Activated T-helper 1 cell treated with anti-CD3 and anti-CD28 coated beads, Interleukin-12 subunit alpha, Interleukin-12 subunit beta, Interleukin-2, Interleukin-4 antibody, amounts not matched to agents 30 ng/mL and 10 ng/mL and 1 ng/mL, durations not matched to agents 14 hours and 24 hours and 36 hours (primary cell): Measurements from ENCODE around the gene ECE2. TPM values are rescaled to one million over a fixed set of nuclear protein-coding genes. Genes with fewer than 3 reads are reported as not detected.
A peak's percentile ranks its signal among the peaks of the same experiment; 100 is the strongest.

ENCODE experiments used
- DNase-seq: peaks from one replicate; pipeline ENCODE4 v3.0.0; 2021; ENCODE audit warnings: low spot score
- H3K27ac Mint-ChIP-seq: one replicate; pipeline ENCODE4 v1.8.0; 2021; ENCODE audit warnings: mild to moderate bottlenecking, mixed read lengths
- H3K27me3 Mint-ChIP-seq: one replicate; pipeline ENCODE4 v1.8.0; 2022; ENCODE audit warnings: mild to moderate bottlenecking, moderate library complexity, mixed read lengths; ENCODE audit not compliant: insufficient read depth
- H3K36me3 Mint-ChIP-seq: one replicate; pipeline ENCODE4 v1.8.0; 2021; ENCODE audit warnings: low read depth, mixed read lengths
- H3K4me1 Mint-ChIP-seq: one replicate; pipeline ENCODE4 v1.8.0; 2021; ENCODE audit warnings: low read depth, mixed read lengths
- H3K4me3 Mint-ChIP-seq: one replicate; pipeline ENCODE4 v1.8.0; 2021; ENCODE audit warnings: mild to moderate bottlenecking, moderate library complexity, mixed read lengths
- H3K9me3 Mint-ChIP-seq: one replicate; pipeline ENCODE4 v1.8.0; 2021; ENCODE audit warnings: mixed read lengths
- intact Hi-C: fragments of 100-400 bp; cut with micrococcal nuclease; formaldehyde crosslinking; loops from one replicate; pipeline ENCODE4 v1.15.1; 2024
- total RNA-seq: library from RNA; stranded (reverse); gene quantifications from 2 replicates; pipeline ENCODE4 v1.2.3, GENCODE V29; 2022

The ECE2 gene
- total RNA-seq, 1 donor from 2014 or later: not detected

- Mint-ChIP-seq H3K27ac (peak within 1 kb of the TSS; percentile 97), H3K9me3 (no peaks in the 10 kb centered on the region), H3K27me3 (no peaks in the 10 kb centered on the region), H3K36me3 (peaks cover 17% of the 10 kb centered on the region), H3K4me3 (peak within 1 kb of the TSS; percentile 93), H3K4me1 (peaks cover 17% of the 10 kb centered on the region)
- peak; percentile 85 for DNase-seq
- intact Hi-C loops: loop anchor here (1.0 to 10.0 kb wide), 12 partner anchors 13 to 612 kb away; partner anchors contain the start of genes ABCF3, AP2M1, CAMK2N2 and DVL3
Observed at GRCh38 chr3:184248454-184249411, 27.1 kb upstream of the ECE2 start, which contains the start of gene ALG3. TSS of gene ALG3 (minus strand) at chr3:184248962. CDS start at chr3:184248940, 22 bp downstream.

GRCh38 chr3:184249412-184250166 lies 26.2 kb upstream of the ECE2 start, which contains the start of gene EEF1AKMT4:
TSS of gene EEF1AKMT4 (plus strand) at chr3:184249672. CDS start at chr3:184249695, 23 bp downstream.
- Mint-ChIP-seq H3K27ac (peak within 1 kb of the TSS; percentile 97), H3K36me3 (peaks cover 14% of the 10 kb centered on the region)
- intact Hi-C loops: loop anchor here (1.0 to 10.0 kb wide), 16 partner anchors 12 to 613 kb away; partner anchors contain the start of genes ABCC5, ABCF3, AP2M1 and CAMK2N2

GRCh38 chr3:184250167-184250828 lies 25.5 kb upstream of the ECE2 start:
- Mint-ChIP-seq H3K4me3 (peak overlapping the region; percentile 93), H3K4me1 (peaks cover 24% of the 10 kb centered on the region), H3K9me3 (no peaks in the 10 kb centered on the region), H3K27ac (peak overlapping the region; percentile 97), H3K27me3 (no peaks in the 10 kb centered on the region), H3K36me3 (peaks cover 9% of the 10 kb centered on the region)
- intact Hi-C loops: loop anchor here (1.0 kb wide), 4 partner anchors 23 to 355 kb away; partner anchors contain the start of gene ABCC5
- DNase-seq: peak; percentile 85

More at GRCh38 chr3:184249412-184250166, 26.2 kb upstream of the ECE2 start, which contains the start of gene EEF1AKMT4:
- H3K27me3 Mint-ChIP-seq: no peaks in the 10 kb centered on the region
- no peaks in the 10 kb centered on the region for H3K9me3 Mint-ChIP-seq
- peak within 1 kb of the TSS; percentile 93 for H3K4me3 Mint-ChIP-seq
- peak; percentile 96 for DNase-seq
- H3K4me1 Mint-ChIP-seq: peaks cover 17% of the 10 kb centered on the region

GRCh38 chr3:184255291-184256039 lies 20.4 kb upstream of the ECE2 start:
- peaks cover 5% of the 10 kb centered on the region for H3K36me3 Mint-ChIP-seq
- no peak for DNase-seq
- no peaks in the 10 kb centered on the region for H3K9me3 Mint-ChIP-seq
- H3K27me3 Mint-ChIP-seq: peaks cover 16% of the 10 kb centered on the region
- H3K4me3 Mint-ChIP-seq: no peak overlapping the region
- intact Hi-C loops: no loop called here
- H3K4me1 Mint-ChIP-seq: peaks cover 18% of the 10 kb centered on the region
- peak overlapping the region; percentile 77 for H3K27ac Mint-ChIP-seq

GRCh38 chr3:184257083-184257915 lies 18.5 kb upstream of the ECE2 start:
- Mint-ChIP-seq H3K4me3 (no peak overlapping the region), H3K36me3 (peaks cover 8% of the 10 kb centered on the region), H3K27ac (no peak overlapping the region), H3K27me3 (peaks cover 27% of the 10 kb centered on the region), H3K4me1 (peaks cover 25% of the 10 kb centered on the region), H3K9me3 (no peaks in the 10 kb centered on the region)
- intact Hi-C loops: no loop called here
- DNase-seq: no peak

- Mint-ChIP-seq H3K9me3 (no peaks in the 10 kb centered on the region), H3K27me3 (peaks cover 34% of the 10 kb centered on the region), H3K4me1 (peaks cover 30% of the 10 kb centered on the region), H3K36me3 (peaks cover 8% of the 10 kb centered on the region), H3K4me3 (peak overlapping the region; percentile 21), H3K27ac (no peak overlapping the region)
- no peak for DNase-seq
- intact Hi-C loops: no loop called here
Observed at GRCh38 chr3:184258926-184259325, 16.9 kb upstream of the ECE2 start.

GRCh38 chr3:184259396-184259877 lies 16.4 kb upstream of the ECE2 start:
- Mint-ChIP-seq H3K27ac (peak overlapping the region; percentile 44), H3K27me3 (peaks cover 34% of the 10 kb centered on the region), H3K9me3 (no peaks in the 10 kb centered on the region), H3K36me3 (peaks cover 8% of the 10 kb centered on the region), H3K4me1 (peaks cover 30% of the 10 kb centered on the region), H3K4me3 (peak overlapping the region; percentile 69)
- intact Hi-C loops: no loop called here
- no peak for DNase-seq

GRCh38 chr3:184259878-184260723 lies 15.7 kb upstream of the ECE2 start:
- H3K36me3 Mint-ChIP-seq: peaks cover 8% of the 10 kb centered on the region
- peaks cover 25% of the 10 kb centered on the region for H3K4me1 Mint-ChIP-seq
- H3K27ac Mint-ChIP-seq: peak overlapping the region; percentile 78
- H3K4me3 Mint-ChIP-seq: peak overlapping the region; percentile 76
- H3K27me3 Mint-ChIP-seq: peaks cover 34% of the 10 kb centered on the region
- no peaks in the 10 kb centered on the region for H3K9me3 Mint-ChIP-seq
- peak; percentile 25 for DNase-seq
- intact Hi-C loops: loop anchor here (5.0 kb wide), 1 partner anchor 33 kb away; the partner anchor contains the start of gene VWA5B2

- H3K36me3 Mint-ChIP-seq: peaks cover 8% of the 10 kb centered on the region
- peaks cover 34% of the 10 kb centered on the region for H3K27me3 Mint-ChIP-seq
- intact Hi-C loops: loop anchor here (1.0 to 5.0 kb wide), 3 partner anchors 11 to 39 kb away; partner anchors contain the start of genes EEF1AKMT4, PSMD2 and VWA5B2
- H3K4me1 Mint-ChIP-seq: peaks cover 18% of the 10 kb centered on the region
- peak overlapping the region; percentile 76 for H3K4me3 Mint-ChIP-seq
- H3K27ac Mint-ChIP-seq: peak overlapping the region; percentile 78
- H3K9me3 Mint-ChIP-seq: no peaks in the 10 kb centered on the region
- no peak for DNase-seq
Observed at GRCh38 chr3:184260724-184261269, 15.0 kb upstream of the ECE2 start.

GRCh38 chr3:184261270-184261853 lies 14.5 kb upstream of the ECE2 start, which contains the start of gene CAMK2N2:
TSS of gene CAMK2N2 (minus strand) at chr3:184261553. CDS start at chr3:184261285, 268 bp downstream.
- Mint-ChIP-seq H3K4me1 (peaks cover 17% of the 10 kb centered on the region), H3K9me3 (no peaks in the 10 kb centered on the region), H3K36me3 (peaks cover 8% of the 10 kb centered on the region), H3K27me3 (peaks cover 37% of the 10 kb centered on the region), H3K27ac (peak within 1 kb of the TSS; percentile 78), H3K4me3 (peak within 1 kb of the TSS; percentile 83)
- peak; percentile 50 for DNase-seq
- intact Hi-C loops: loop anchor here (1.0 to 5.0 kb wide), 3 partner anchors 12 to 38 kb away; partner anchors contain the start of genes EEF1AKMT4, PSMD2 and VWA5B2
